ENCODE data around the gene ERICH6. TPM values are rescaled to one million over a fixed set of nuclear protein-coding genes. Genes with fewer than 3 reads are reported as not detected.

ERICH6 gene
- not detected in 2 replicates for total RNA-seq (2014; rRNA removed; shearing (Covaris generic))

- DNase-seq (ENCODE audit: low read depth) = peak; percentile 94
Measured at GRCh38 chr3:150703756-150704344, at the start of gene ERICH6. Gene ERICH6, minus strand, starts transcription at chr3:150703920. Its CDS starts 22 bp downstream, at chr3:150703898.

- DNase-seq (ENCODE audit: low read depth) = no peak
Measured at GRCh38 chr3:150751781-150752263, 48.1 kb upstream of the ERICH6 start.

DNA sequence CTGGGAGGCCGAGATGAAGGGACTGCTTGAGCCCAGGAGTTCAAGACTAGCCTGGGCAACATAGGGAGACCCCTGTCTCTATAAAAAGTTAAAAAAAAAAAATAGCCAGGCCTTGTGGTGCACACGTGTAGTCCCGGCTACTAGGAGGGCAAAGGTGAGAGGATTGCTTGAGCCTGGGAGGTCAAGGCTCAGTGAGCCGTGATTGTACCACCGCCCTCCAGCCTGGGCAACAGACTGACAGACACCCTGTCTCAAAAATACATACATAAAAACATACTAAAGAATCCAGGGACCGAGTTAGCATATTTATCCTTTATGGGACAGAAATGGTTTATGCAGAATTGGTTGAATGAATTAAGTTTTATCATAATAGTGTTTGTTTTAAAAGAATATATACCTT lies 45.5 kb upstream of the ERICH6 start:
- DNase-seq (ENCODE audit: low read depth) = no peak

GRCh38 chr3:150748684-150749047 lies 44.9 kb upstream of the ERICH6 start:
- DNase-seq (ENCODE audit: low read depth) = no peak

DNA sequence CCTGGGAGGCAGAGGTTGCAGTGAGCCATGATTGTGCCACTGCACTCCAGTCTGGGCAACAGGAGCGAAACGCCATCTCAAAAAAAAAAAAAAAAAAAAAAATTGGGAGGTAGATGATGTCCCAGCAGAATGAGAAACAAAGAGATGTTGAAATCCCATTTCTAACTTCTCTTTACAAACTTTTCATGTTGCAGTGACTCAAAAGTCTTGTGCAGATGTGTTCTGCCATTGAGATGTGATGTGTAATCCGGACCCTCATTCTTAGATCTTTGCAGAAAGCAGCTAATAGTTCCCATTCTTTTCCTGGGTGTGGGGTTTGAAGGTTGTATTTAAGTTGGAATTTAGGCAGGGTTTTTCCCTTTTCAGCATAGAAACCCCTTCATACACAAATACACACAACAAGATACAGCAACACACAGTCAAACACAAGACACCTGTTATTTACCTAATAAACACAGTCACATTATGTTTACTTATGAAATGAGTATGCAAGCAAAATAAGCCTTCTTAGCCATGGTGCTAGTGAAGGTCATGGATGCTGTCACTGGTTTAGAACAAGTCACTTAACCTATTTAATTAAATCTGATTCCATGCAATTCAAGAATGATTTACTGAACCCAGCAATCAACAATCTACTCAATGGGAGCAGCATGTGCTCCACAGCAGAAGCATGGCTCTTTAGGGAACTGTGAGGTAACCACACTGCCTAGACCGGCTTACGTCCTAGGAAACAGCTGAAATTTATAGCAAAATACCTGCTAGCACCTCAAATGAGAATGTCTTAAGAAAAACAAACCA lies 44.4 kb upstream of the ERICH6 start:
- no peak for DNase-seq (ENCODE audit: low read depth)

DNA sequence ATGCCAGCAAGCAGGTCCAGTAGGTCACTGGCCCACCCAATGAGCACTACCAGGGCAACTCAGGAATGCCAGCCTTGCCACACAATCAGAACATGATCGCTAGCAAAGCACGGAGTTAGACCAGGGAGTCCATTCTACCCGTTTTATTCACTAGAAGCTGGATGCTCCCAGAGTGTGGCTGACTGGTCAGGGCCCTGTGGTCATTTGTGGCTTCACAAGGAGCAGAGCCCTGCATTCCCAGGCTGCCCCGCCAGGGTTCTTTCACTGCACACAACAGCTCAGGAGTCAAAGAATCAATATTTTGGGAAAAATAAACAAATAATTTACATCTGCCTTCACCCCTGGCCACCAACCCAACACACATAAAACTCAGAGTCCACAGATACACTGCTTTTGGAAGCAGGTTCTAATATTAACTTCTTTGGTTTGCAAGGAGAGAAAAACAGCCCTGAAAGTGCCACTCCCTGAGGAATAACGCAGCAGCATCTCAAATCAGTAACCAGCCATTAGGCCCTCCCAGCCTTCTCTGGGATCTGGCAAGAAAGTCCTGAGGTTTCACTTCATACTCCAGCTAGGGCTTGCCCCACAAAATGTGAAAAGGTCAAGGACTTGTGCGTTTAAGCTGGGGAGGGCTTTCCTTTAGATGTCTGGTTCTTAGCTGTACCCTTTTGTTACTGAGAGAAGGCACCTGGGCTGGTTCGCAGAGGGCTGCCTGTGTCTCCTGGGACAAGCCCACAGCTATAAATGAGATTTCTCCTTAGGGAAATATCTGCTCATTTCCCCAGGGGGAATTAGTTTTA lies 43.3 kb upstream of the ERICH6 start:
- DNase-seq (ENCODE audit: low read depth) = no peak

DNA sequence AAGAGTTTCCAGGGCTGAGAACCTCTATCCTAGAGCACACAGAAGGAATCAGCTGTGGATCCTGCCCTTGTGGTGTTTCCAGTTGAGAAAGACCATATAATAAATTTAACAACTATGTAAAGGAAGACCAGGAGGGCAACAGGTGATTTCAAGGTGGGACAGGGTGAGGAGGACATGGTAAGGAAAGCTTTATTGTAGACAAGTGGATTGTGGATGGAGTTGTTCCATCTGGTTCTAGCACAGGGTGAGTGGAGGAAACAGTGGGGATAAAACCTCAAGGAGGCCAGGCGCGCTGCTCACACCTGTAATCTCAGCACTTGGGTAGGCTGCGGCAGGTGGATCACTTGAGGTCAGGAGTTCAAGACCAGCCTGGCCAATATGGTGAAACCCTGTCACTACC lies 42.1 kb upstream of the ERICH6 start:
- no peak for DNase-seq (ENCODE audit: low read depth)

DNA sequence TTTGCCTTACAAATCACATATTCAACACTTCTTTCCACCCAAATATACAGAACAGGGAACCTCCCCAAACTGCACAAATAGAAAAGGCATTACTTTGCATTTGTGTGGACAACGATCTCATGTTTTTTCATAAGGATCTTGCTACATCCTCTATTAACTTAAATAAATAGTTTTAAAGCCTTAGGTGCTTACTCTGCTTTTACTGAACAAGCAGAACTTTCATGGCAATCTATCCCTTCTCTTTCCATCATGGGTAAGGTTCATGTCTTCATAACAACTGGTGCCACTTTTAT lies 41.1 kb upstream of the ERICH6 start:
- no peak for DNase-seq (ENCODE audit: low read depth)

GRCh38 chr3:150744041-150744918 lies 40.6 kb upstream of the ERICH6 start:
- no peak for DNase-seq (ENCODE audit: low read depth)

GRCh38 chr3:150743508-150743907 lies 39.8 kb upstream of the ERICH6 start:
- peak; percentile 28 for DNase-seq (ENCODE audit: low read depth)

- no peak for DNase-seq (ENCODE audit: low read depth)
Measured at GRCh38 chr3:150742679-150743078, 39.0 kb upstream of the ERICH6 start.

- DNase-seq (ENCODE audit: low read depth) = no peak
Measured at GRCh38 chr3:150742141-150742523, 38.4 kb upstream of the ERICH6 start.

DNA sequence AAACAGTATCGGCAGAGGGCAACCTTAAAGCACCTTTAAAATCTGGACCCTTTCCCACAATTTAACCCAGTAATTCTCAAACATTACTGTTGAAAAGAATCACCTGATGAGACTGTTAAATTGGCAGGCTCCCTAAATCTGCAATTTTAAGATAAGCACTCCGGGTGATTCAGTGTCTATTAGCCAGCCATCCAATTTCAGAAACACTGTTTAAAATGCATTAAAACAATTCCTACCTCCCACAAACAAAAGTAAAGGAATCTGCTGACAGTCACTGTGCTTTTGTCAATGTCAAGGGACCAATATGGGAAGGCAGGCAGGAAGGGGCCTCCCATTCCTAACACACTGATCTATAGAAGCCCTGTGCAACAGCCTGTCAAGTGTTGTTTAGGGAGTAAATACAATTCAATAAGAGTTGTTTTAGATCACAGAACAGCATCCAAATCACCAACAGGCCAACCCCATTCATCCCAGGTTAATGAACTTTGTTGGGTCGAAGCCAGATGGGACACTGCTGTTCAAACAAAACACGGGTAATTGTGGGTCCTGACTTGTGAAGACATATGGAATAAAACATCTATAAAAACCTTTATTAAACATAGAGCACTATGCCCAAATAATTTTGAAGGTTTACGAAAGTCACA lies 37.9 kb upstream of the ERICH6 start:
- no peak for DNase-seq (ENCODE audit: low read depth)

- no peak for DNase-seq (ENCODE audit: low read depth)
Measured at GRCh38 chr3:150740733-150741496, 37.2 kb upstream of the ERICH6 start.

- no peak for DNase-seq (ENCODE audit: low read depth)
Measured at GRCh38 chr3:150739877-150740645, 36.3 kb upstream of the ERICH6 start.

- DNase-seq (ENCODE audit: low read depth) = no peak
Measured at GRCh38 chr3:150739200-150739863, 35.6 kb upstream of the ERICH6 start.

DNA sequence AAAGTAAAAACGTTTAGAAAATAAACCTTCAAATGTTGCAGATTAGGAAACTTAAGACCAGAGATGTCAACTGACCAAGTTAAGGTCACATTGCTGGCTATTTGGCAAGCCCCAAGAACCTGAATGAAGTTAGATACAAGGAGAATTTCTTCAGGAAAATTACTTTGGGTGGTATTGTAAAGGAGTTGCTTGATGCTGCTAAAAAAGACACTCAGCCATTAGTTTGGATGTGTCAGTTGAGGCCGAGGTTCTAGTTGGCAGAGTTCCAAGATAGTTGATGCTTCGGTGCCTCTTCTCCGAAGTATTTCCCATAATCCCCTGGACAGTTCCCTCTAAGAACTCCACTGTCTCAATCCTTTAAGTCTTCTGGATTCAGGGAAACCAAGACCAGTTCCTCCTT lies 35.0 kb upstream of the ERICH6 start:
- peak; percentile 28 for DNase-seq (ENCODE audit: low read depth)

- peak; percentile 76 for DNase-seq (ENCODE audit: low read depth)
Measured at GRCh38 chr3:150737874-150738679, 34.4 kb upstream of the ERICH6 start.

Measured in Daoy (cell line).